Measurements from ENCODE around the gene PLCG2.

Gene PLCG2

GRCh38 chr16:81910366-81910885 is 131.3 kb downstream of the PLCG2 start:
- H3K9me3 ChIP-seq (ENCODE audit: low read depth, low read length): no peaks in the 10 kb centered on the region
- TF ChIP-seq POLR2AphosphoS5 (IDR thresholded peaks at IDR 0.05; ENCODE audit: borderline replicate concordance, low read depth, low read length) (no peak), EZH2 (IDR thresholded peaks at IDR 0.05) (no peak), FOXP2 (optimal IDR thresholded peaks at IDR 0.05; ENCODE audit: control extremely low read depth, extremely low read length, insufficient read depth) (no peak)
- no peak for DNase-seq (ENCODE audit: low read depth, low spot score)
- no peak overlapping the region for H3K4me3 ChIP-seq
- no peak overlapping the region for H3K27ac ChIP-seq
- no peaks in the 10 kb centered on the region for H3K36me3 ChIP-seq (ENCODE audit: insufficient read depth, low read length)
- H3K9ac ChIP-seq (ENCODE audit: insufficient read length): no peak overlapping the region

- Histone ChIP-seq H3K4me3 (no peak overlapping the region), H3K9ac (ENCODE audit: insufficient read length) (no peak overlapping the region), H3K9me3 (ENCODE audit: low read depth, low read length) (no peaks in the 10 kb centered on the region), H3K36me3 (ENCODE audit: insufficient read depth, low read length) (no peaks in the 10 kb centered on the region), H3K27ac (no peak overlapping the region)
- DNase-seq (ENCODE audit: low read depth, low spot score): no peak
- no peak for TF ChIP-seq POLR2AphosphoS5 (IDR thresholded peaks at IDR 0.05; ENCODE audit: borderline replicate concordance, low read depth, low read length)
- TF ChIP-seq EZH2 (IDR thresholded peaks at IDR 0.05): no peak
- no peak for TF ChIP-seq FOXP2 (optimal IDR thresholded peaks at IDR 0.05; ENCODE audit: control extremely low read depth, extremely low read length, insufficient read depth)
Measured at GRCh38 chr16:81912395-81912794, 133.3 kb downstream of the PLCG2 start.

- DNase-seq (ENCODE audit: low read depth, low spot score): no peak
- H3K9me3 ChIP-seq (ENCODE audit: low read depth, low read length): no peaks in the 10 kb centered on the region
- H3K36me3 ChIP-seq (ENCODE audit: insufficient read depth, low read length): no peaks in the 10 kb centered on the region
- no peak overlapping the region for H3K4me3 ChIP-seq
- H3K27ac ChIP-seq: no peak overlapping the region
- no peak for TF ChIP-seq EZH2 (IDR thresholded peaks at IDR 0.05)
- TF ChIP-seq POLR2AphosphoS5 (IDR thresholded peaks at IDR 0.05; ENCODE audit: borderline replicate concordance, low read depth, low read length): no peak
- TF ChIP-seq FOXP2 (optimal IDR thresholded peaks at IDR 0.05; ENCODE audit: control extremely low read depth, extremely low read length, insufficient read depth): no peak
- no peak overlapping the region for H3K9ac ChIP-seq (ENCODE audit: insufficient read length)
Measured at GRCh38 chr16:81913222-81913621, 134.1 kb downstream of the PLCG2 start.

GRCh38 chr16:81917375-81917774 is 138.3 kb downstream of the PLCG2 start:
- H3K9me3 ChIP-seq (ENCODE audit: low read depth, low read length): no peaks in the 10 kb centered on the region

GRCh38 chr16:81918927-81919326 is 139.8 kb downstream of the PLCG2 start:
- TF ChIP-seq EZH2 (IDR thresholded peaks at IDR 0.05): no peak
- TF ChIP-seq POLR2AphosphoS5 (IDR thresholded peaks at IDR 0.05; ENCODE audit: borderline replicate concordance, low read depth, low read length): no peak
- no peak for TF ChIP-seq FOXP2 (optimal IDR thresholded peaks at IDR 0.05; ENCODE audit: control extremely low read depth, extremely low read length, insufficient read depth)
- no peak overlapping the region for H3K9ac ChIP-seq (ENCODE audit: insufficient read length)

More at GRCh38 chr16:81917375-81917774, 138.3 kb downstream of the PLCG2 start:
- no peak for DNase-seq (ENCODE audit: low read depth, low spot score)
- Histone ChIP-seq H3K9ac (ENCODE audit: insufficient read length) (no peak overlapping the region), H3K36me3 (ENCODE audit: insufficient read depth, low read length) (no peaks in the 10 kb centered on the region), H3K27ac (no peak overlapping the region), H3K4me3 (no peak overlapping the region)
- TF ChIP-seq FOXP2 (optimal IDR thresholded peaks at IDR 0.05; ENCODE audit: control extremely low read depth, extremely low read length, insufficient read depth): no peak
- no peak for TF ChIP-seq EZH2 (IDR thresholded peaks at IDR 0.05)
- no peak for TF ChIP-seq POLR2AphosphoS5 (IDR thresholded peaks at IDR 0.05; ENCODE audit: borderline replicate concordance, low read depth, low read length)

GRCh38 chr16:81920498-81920897 is 141.4 kb downstream of the PLCG2 start:
- Histone ChIP-seq H3K9ac (ENCODE audit: insufficient read length) (no peak overlapping the region), H3K27ac (no peak overlapping the region), H3K4me3 (no peak overlapping the region), H3K36me3 (ENCODE audit: insufficient read depth, low read length) (no peaks in the 10 kb centered on the region), H3K9me3 (ENCODE audit: low read depth, low read length) (no peaks in the 10 kb centered on the region)
- DNase-seq (ENCODE audit: low read depth, low spot score): no peak
- TF ChIP-seq POLR2AphosphoS5 (IDR thresholded peaks at IDR 0.05; ENCODE audit: borderline replicate concordance, low read depth, low read length) (no peak), FOXP2 (optimal IDR thresholded peaks at IDR 0.05; ENCODE audit: control extremely low read depth, extremely low read length, insufficient read depth) (no peak), EZH2 (IDR thresholded peaks at IDR 0.05) (no peak)

More at GRCh38 chr16:81918927-81919326, 139.8 kb downstream of the PLCG2 start:
- Histone ChIP-seq H3K27ac (no peak overlapping the region), H3K36me3 (ENCODE audit: insufficient read depth, low read length) (no peaks in the 10 kb centered on the region), H3K4me3 (no peak overlapping the region), H3K9me3 (ENCODE audit: low read depth, low read length) (no peaks in the 10 kb centered on the region)
- DNase-seq (ENCODE audit: low read depth, low spot score): no peak

- no peak for TF ChIP-seq FOXP2 (optimal IDR thresholded peaks at IDR 0.05; ENCODE audit: control extremely low read depth, extremely low read length, insufficient read depth)
- no peak for TF ChIP-seq EZH2 (IDR thresholded peaks at IDR 0.05)
- no peak for TF ChIP-seq POLR2AphosphoS5 (IDR thresholded peaks at IDR 0.05; ENCODE audit: borderline replicate concordance, low read depth, low read length)
- DNase-seq (ENCODE audit: low read depth, low spot score): no peak
- no peak overlapping the region for H3K4me3 ChIP-seq
- no peaks in the 10 kb centered on the region for H3K9me3 ChIP-seq (ENCODE audit: low read depth, low read length)
- H3K27ac ChIP-seq: no peak overlapping the region
- H3K9ac ChIP-seq (ENCODE audit: insufficient read length): no peak overlapping the region
- no peaks in the 10 kb centered on the region for H3K36me3 ChIP-seq (ENCODE audit: insufficient read depth, low read length)
Measured at GRCh38 chr16:81921085-81921814, 142.2 kb downstream of the PLCG2 start.

GRCh38 chr16:81921843-81922584 is 142.9 kb downstream of the PLCG2 start:
- no peak overlapping the region for H3K9ac ChIP-seq (ENCODE audit: insufficient read length)
- H3K9me3 ChIP-seq (ENCODE audit: low read depth, low read length): no peaks in the 10 kb centered on the region
- TF ChIP-seq FOXP2 (optimal IDR thresholded peaks at IDR 0.05; ENCODE audit: control extremely low read depth, extremely low read length, insufficient read depth) (no peak), POLR2AphosphoS5 (IDR thresholded peaks at IDR 0.05; ENCODE audit: borderline replicate concordance, low read depth, low read length) (no peak), EZH2 (IDR thresholded peaks at IDR 0.05) (no peak)
- H3K27ac ChIP-seq: no peak overlapping the region
- no peak for DNase-seq (ENCODE audit: low read depth, low spot score)
- H3K4me3 ChIP-seq: no peak overlapping the region
- no peaks in the 10 kb centered on the region for H3K36me3 ChIP-seq (ENCODE audit: insufficient read depth, low read length)

Measured in SK-N-MC (cell line).